K562 (cell line): ENCODE results near the gene SCP2. TPM values are rescaled to one million over a fixed set of nuclear protein-coding genes. Genes with fewer than 3 reads are reported as not detected.

Experiments
- ADNP ChIP-seq: fragments of 200-800 bp; sonication (Bioruptor generic); IDR thresholded peaks from 2 replicates; pipeline ENCODE4 v1.6.1; 2016; ENCODE audit warnings: missing genetic modification characterization, missing compliant biosample characterization
- ARID1B ChIP-seq: fragments of 450-650 bp; IDR thresholded peaks from 2 replicates; pipeline ENCODE4 v1.6.1; 2016; ENCODE audit warnings: antibody characterized with exemption, mild to moderate bottlenecking, inconsistent platforms
- BCL6 ChIP-seq: fragments of 250-450 bp; sonication (Bioruptor Pico); IDR thresholded peaks from 2 replicates; pipeline ENCODE4 v1.4.0; 2020
- CBFA2T3 ChIP-seq: fragments of 450-650 bp; IDR thresholded peaks from 2 replicates; pipeline ENCODE4 v1.6.1; 2017
- CBX5 ChIP-seq: IDR thresholded peaks from 2 replicates; pipeline ENCODE4 v1.6.1; 2014; ENCODE audit warnings: low read depth, borderline replicate concordance
- CEBPZ ChIP-seq: fragments of 150-350 bp; IDR thresholded peaks from 2 replicates; pipeline ENCODE4 v1.6.1; 2014; ENCODE audit warnings: low read depth, mild to moderate bottlenecking, low read length, borderline replicate concordance
- CTCF ChIP-seq, 3 experiments: IDR thresholded peaks in 2 of 3; conservative IDR thresholded peaks in 1 of 3; 2 replicates each; pipeline ENCODE4 v1.5.1; 2011 to 2012; ENCODE audit warnings: low read length in 3 of 3, mild to moderate bottlenecking in 3 of 3, control low read depth in 2 of 3, improper control_type of control experiment in 1 of 3, inconsistent platforms in 1 of 3, low read depth in 1 of 3, mixed read lengths in 1 of 3, moderate library complexity in 1 of 3; ENCODE audit not compliant: insufficient read depth in 2 of 3
- GATAD2B ChIP-seq: fragments of 450-650 bp; IDR thresholded peaks from 2 replicates; pipeline ENCODE4 v1.6.1; 2017; ENCODE audit warnings: mild to moderate bottlenecking, borderline replicate concordance
- HDAC1 ChIP-seq, 2 experiments: fragments of 450-650 bp; IDR thresholded peaks; 2 replicates each; pipeline ENCODE4 v1.6.1; 2016 to 2017; ENCODE audit warnings: inconsistent platforms in 1 of 2, mild to moderate bottlenecking in 1 of 2, moderate library complexity in 1 of 2
- KHSRP ChIP-seq: fragments of 450-650 bp; IDR thresholded peaks from 2 replicates; pipeline ENCODE4 v1.6.1; 2017
- KLF6 ChIP-seq: fragments of 250-450 bp; sonication (Bioruptor Pico); IDR thresholded peaks from 2 replicates; pipeline ENCODE4 v1.4.0; 2020; ENCODE audit warnings: mild to moderate bottlenecking, moderate library complexity, borderline replicate concordance
- POU5F1 ChIP-seq: fragments of 150-350 bp; IDR thresholded peaks from 2 replicates; pipeline ENCODE4 v1.6.1; 2014; ENCODE audit warnings: borderline replicate concordance, low read length, low read depth, mild to moderate bottlenecking; ENCODE audit not compliant: partially characterized antibody
- PYGO2 ChIP-seq: fragments of 450-650 bp; IDR thresholded peaks from 2 replicates; pipeline ENCODE4 v1.6.1; 2016; ENCODE audit warnings: mild to moderate bottlenecking, missing genetic modification characterization, moderate library complexity, missing compliant biosample characterization
- RFX7 ChIP-seq: fragments of 250-450 bp; sonication (Bioruptor Pico); IDR thresholded peaks from 2 replicates; pipeline ENCODE4 v1.5.1; 2021; ENCODE audit warnings: mild to moderate bottlenecking
- SMARCC2 ChIP-seq: fragments of 450-650 bp; IDR thresholded peaks from 2 replicates; pipeline ENCODE4 v1.6.1; 2017; ENCODE audit warnings: antibody characterized with exemption, moderate library complexity, mild to moderate bottlenecking, low read depth
- SOX6 ChIP-seq: fragments of 450-650 bp; IDR thresholded peaks from 2 replicates; pipeline ENCODE4 v1.6.1; 2014; ENCODE audit warnings: mild to moderate bottlenecking
- TBL1XR1 ChIP-seq, 2 experiments: IDR thresholded peaks; 2 replicates each; pipeline ENCODE4 v1.6.1; 2012; ENCODE audit warnings: improper control_type of control experiment in 2 of 2, low read length in 2 of 2, mild to moderate bottlenecking in 1 of 2
- TGIF2 ChIP-seq: sonication (generic); formaldehyde crosslinking; IDR thresholded peaks from 2 replicates; pipeline ENCODE4 v1.8.1; 2022; ENCODE audit warnings: mild to moderate bottlenecking, missing genetic modification reagents, moderate library complexity
- VEZF1 ChIP-seq: fragments of 200-800 bp; sonication (Bioruptor generic); IDR thresholded peaks from 2 replicates; pipeline ENCODE4 v1.6.1; 2017; ENCODE audit warnings: missing genetic modification characterization, missing compliant biosample characterization
- ZBTB34 ChIP-seq: fragments of 250-450 bp; sonication (Bioruptor Pico); IDR thresholded peaks from 2 replicates; pipeline ENCODE4 v1.8.0; 2021; ENCODE audit warnings: mild to moderate bottlenecking, moderate library complexity
- ZNF24 ChIP-seq: fragments of 450-650 bp; IDR thresholded peaks from 2 replicates; pipeline ENCODE4 v1.6.1; 2016
- ZNF436 ChIP-seq: fragments of 250-450, 450-650 bp; sonication (Bioruptor Pico); formaldehyde crosslinking; IDR thresholded peaks from 2 replicates; pipeline ENCODE4 v1.7.0; 2020; ENCODE audit warnings: mild to moderate bottlenecking
- ZNF707 ChIP-seq: fragments of 250-450 bp; sonication (Bioruptor Pico); conservative IDR thresholded peaks from 2 replicates; pipeline ENCODE4 v1.8.0; 2022; ENCODE audit warnings: inconsistent platforms, mild to moderate bottlenecking, moderate library complexity
- polyA plus RNA-seq, 8 experiments: library from polyadenylated mRNA; depleted of rRNA in 4 of 8; stranded (reverse) in 5 of 8; unstranded in 3 of 8; fragments of >200 nt; fragmentation: Nextera tagmentation in 2 of 8; fragmentation: Illumina TruSeq in 1 of 8; extraction: Ambion mirVana in 2 of 8; extraction: Trizol in 1 of 8; gene quantifications; 2 replicates each; pipeline versions ENCODE4 v1.2.1 to v1.2.3, GENCODE V29; 2011 to 2014; ENCODE audit warnings: inconsistent platforms in 1 of 8, missing spikeins in 1 of 8
- total RNA-seq, 7 experiments: library from RNA; depleted of rRNA in 6 of 7; stranded (reverse); fragments of >200 nt in 6 of 7; fragmentation: Illumina TruSeq in 2 of 7; extraction: Trizol in 2 of 7; gene quantifications; 2 replicates each; pipeline versions ENCODE4 v1.2.1 to v1.2.3, GENCODE V29; 2011 to 2021; ENCODE audit warnings: low replicate concordance in 1 of 7

The SCP2 gene
- total and polyA plus RNA-seq, 9 of the 15 experiments (the other 6 are each of a cell fraction or from before 2014, with no cell fraction given): 63.8 to 258 (median 106) TPM

GRCh38 chr1:53011175-53011574 lies 84.1 kb downstream of the SCP2 start (continued):
- peak; percentile 92 for TF ChIP-seq CBFA2T3
- no peak for TF ChIP-seq KHSRP
- TF ChIP-seq BCL6 (CRISPR knock-in tag): no peak
- TF ChIP-seq ZNF707 (CRISPR knock-in tag): no peak
- no peak for TF ChIP-seq KLF6 (CRISPR knock-in tag)
- TF ChIP-seq VEZF1 (CRISPR knock-in tag): no peak
- TF ChIP-seq ZBTB34 (CRISPR knock-in tag): no peak
- peak; percentile 70 for TF ChIP-seq GATAD2B
- no peak for TF ChIP-seq CTCF (IDR thresholded peaks at IDR 0.05 in 2 of 3, conservative IDR thresholded peaks at IDR 0.05 in 1 of 3; ENCODE audit: insufficient read depth in 2 of 3, low read depth in 1 of 3, low read length in 3 of 3)
- TF ChIP-seq SMARCC2: peak; percentile 58; the same call in 1 of the 2 replicates
- no peak for TF ChIP-seq RFX7 (CRISPR knock-in tag)
- 0 out of 2 replicates have a peak, but pooled peaks have one; percentile 36 for TF ChIP-seq ADNP (tag)
- TF ChIP-seq CEBPZ: no peak
- TF ChIP-seq TGIF2 (CRISPR knock-in tag): no peak
- TF ChIP-seq TBL1XR1 (IDR thresholded peaks at IDR 0.05; ENCODE audit: low read length in 2 of 2): peak in 1 of 2 experiments; percentile 87; a peak in 2 of 4 replicates
- no peak for TF ChIP-seq PYGO2 (tag)
- TF ChIP-seq POU5F1: no peak
- TF ChIP-seq SOX6: peak; percentile 78; the same call in 1 of the 2 replicates
- 0 out of 2 replicates have a peak, but pooled peaks have one; percentile 24 for TF ChIP-seq ZNF436 (CRISPR knock-in tag)
- TF ChIP-seq CBX5: no peak
- peak in 1 of 2 experiments; percentile 83; a peak in 3 of 4 replicates for TF ChIP-seq HDAC1 (IDR thresholded peaks at IDR 0.05)
- no peak for TF ChIP-seq ZNF24
- TF ChIP-seq ARID1B: peak; percentile 91
